ENCODE measurements around the gene OR14J1. TPM values are rescaled to one million over a fixed set of nuclear protein-coding genes. Genes with fewer than 3 reads are reported as not detected.

Gene OR14J1
- total RNA-seq, 2 experiments from 2014 or later, result not detected

DNA sequence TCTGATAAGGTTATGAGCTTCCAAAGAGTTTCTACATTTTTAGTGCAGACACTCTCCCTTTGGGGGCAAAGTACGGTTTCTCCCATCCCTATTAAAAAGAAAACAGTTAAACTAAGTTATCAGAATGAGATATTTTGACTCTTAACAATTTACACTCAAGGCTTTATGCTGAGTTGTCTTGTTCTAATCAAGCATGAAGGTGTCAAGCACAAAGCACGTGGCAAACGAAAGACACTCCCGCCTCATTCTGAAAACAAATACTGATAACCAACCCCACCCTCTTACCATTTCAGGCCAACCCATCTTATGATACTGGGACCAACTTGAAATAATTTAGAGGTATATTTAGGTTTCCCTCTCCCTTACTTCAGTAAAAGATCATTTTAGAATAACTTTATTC lies 24.3 kb downstream of the OR14J1 start:
- no peaks in the 10 kb centered on the region for H3K4me1 ChIP-seq (ENCODE audit: insufficient read depth, low read length)
- Mint-ChIP-seq H3K27me3 (peaks cover 51% of the 10 kb centered on the region), H3K36me3 (ENCODE audit: low read depth) (no peaks in the 10 kb centered on the region), H3K4me3 (no peak overlapping the region), H3K27ac (no peak overlapping the region), H3K9me3 (no peaks in the 10 kb centered on the region), H3K4me1 (ENCODE audit: low read depth) (no peaks in the 10 kb centered on the region)
- intact Hi-C loops (cut with DNase I, micrococcal nuclease), result no loop called here
- H3K36me3 ChIP-seq (ENCODE audit: insufficient read depth, low read length), result no peaks in the 10 kb centered on the region
- ATAC-seq (ENCODE audit: poor library complexity) (no peak), DNase-seq (no peak)
- no peaks in the 10 kb centered on the region for H3K9me3 ChIP-seq (ENCODE audit: control insufficient read depth in 1 of 2, insufficient read depth in 1 of 2, low read length in 2 of 2)
- CTCF ChIA-PET, result no interaction called here
- POLR2A ChIA-PET, result no interaction called here
- TF ChIP-seq, protein P1, sequence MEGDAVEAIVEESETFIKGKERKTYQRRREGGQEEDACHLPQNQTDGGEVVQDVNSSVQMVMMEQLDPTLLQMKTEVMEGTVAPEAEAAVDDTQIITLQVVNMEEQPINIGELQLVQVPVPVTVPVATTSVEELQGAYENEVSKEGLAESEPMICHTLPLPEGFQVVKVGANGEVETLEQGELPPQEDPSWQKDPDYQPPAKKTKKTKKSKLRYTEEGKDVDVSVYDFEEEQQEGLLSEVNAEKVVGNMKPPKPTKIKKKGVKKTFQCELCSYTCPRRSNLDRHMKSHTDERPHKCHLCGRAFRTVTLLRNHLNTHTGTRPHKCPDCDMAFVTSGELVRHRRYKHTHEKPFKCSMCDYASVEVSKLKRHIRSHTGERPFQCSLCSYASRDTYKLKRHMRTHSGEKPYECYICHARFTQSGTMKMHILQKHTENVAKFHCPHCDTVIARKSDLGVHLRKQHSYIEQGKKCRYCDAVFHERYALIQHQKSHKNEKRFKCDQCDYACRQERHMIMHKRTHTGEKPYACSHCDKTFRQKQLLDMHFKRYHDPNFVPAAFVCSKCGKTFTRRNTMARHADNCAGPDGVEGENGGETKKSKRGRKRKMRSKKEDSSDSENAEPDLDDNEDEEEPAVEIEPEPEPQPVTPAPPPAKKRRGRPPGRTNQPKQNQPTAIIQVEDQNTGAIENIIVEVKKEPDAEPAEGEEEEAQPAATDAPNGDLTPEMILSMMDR (IDR thresholded peaks at IDR 0.05), result no peak
- no peak overlapping the region for H3K27ac ChIP-seq (ENCODE audit: low read depth in 1 of 2, low read length in 2 of 2)
- no peak overlapping the region for H3K4me3 ChIP-seq (ENCODE audit: low read length)
- peaks cover 0 to 24% of the 10 kb centered on the region in 2 experiments for H3K27me3 ChIP-seq (ENCODE audit: control insufficient read depth in 1 of 2, insufficient read depth in 2 of 2, low read length in 2 of 2)

DNA sequence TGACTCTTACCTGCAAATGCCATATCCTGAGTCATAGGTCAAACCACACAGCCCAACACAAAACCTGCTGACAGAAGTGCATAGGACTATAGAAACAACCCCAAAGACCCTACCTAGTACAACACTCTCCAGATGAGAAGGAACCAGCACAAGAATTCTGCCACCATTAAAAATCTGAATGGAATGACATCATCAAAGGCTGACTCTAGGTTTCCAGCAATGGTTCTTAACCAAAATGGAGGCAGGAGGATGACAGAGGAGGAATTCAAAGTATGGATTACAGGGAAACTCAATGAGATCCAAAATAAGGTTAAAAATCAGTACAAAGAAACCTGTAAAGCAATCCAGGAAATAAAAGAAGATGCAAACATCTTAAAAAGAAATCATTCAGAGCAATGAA lies 31.2 kb downstream of the OR14J1 start:
- Mint-ChIP-seq H3K4me1 (ENCODE audit: low read depth) (no peaks in the 10 kb centered on the region), H3K36me3 (ENCODE audit: low read depth) (no peaks in the 10 kb centered on the region), H3K27ac (no peak overlapping the region), H3K4me3 (no peak overlapping the region), H3K27me3 (peaks cover 73% of the 10 kb centered on the region), H3K9me3 (peaks cover 2% of the 10 kb centered on the region)
- POLR2A ChIA-PET, result no interaction called here
- intact Hi-C loops (cut with DNase I, micrococcal nuclease), result no loop called here
- no peak overlapping the region for H3K4me3 ChIP-seq (ENCODE audit: low read length)
- ATAC-seq (ENCODE audit: poor library complexity), result no peak
- TF ChIP-seq, protein P1 (IDR thresholded peaks at IDR 0.05), result no peak
- DNase-seq, result no peak
- CTCF ChIA-PET, result no interaction called here
- H3K27ac ChIP-seq (ENCODE audit: low read depth in 1 of 2, low read length in 2 of 2), result no peak overlapping the region
- H3K9me3 ChIP-seq (ENCODE audit: control insufficient read depth in 1 of 2, insufficient read depth in 1 of 2, low read length in 2 of 2), result no peaks in the 10 kb centered on the region
- no peaks in the 10 kb centered on the region for H3K36me3 ChIP-seq (ENCODE audit: insufficient read depth, low read length)
- H3K27me3 ChIP-seq (ENCODE audit: control insufficient read depth in 1 of 2, insufficient read depth in 2 of 2, low read length in 2 of 2), result peaks cover 10 to 23% of the 10 kb centered on the region in 2 experiments
- H3K4me1 ChIP-seq (ENCODE audit: insufficient read depth, low read length), result no peaks in the 10 kb centered on the region

DNA sequence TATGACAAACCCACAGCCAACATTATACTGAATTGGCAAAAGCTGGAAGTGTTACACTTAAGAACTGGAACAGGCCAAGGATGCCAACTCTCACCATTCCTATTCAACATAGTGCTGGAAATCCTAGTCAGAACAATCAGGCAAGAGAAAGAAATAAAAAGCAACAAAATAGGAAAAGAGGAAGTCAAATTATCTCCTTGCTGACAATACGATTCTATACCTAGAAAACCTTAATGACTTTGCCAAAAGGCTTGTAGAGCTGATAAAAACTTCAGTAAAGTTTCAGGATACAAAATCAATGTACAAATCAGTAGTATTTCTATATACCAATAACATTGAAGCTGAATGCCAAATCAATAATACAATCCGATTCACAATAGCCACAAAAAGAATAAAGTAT lies 34.8 kb downstream of the OR14J1 start:
- TF ChIP-seq, protein P1 (IDR thresholded peaks at IDR 0.05), result no peak
- Histone ChIP-seq H3K27ac (ENCODE audit: low read depth in 1 of 2, low read length in 2 of 2) (no peak overlapping the region), H3K27me3 (ENCODE audit: control insufficient read depth in 1 of 2, insufficient read depth in 2 of 2, low read length in 2 of 2) (peaks cover 10 to 16% of the 10 kb centered on the region in 2 experiments), H3K36me3 (ENCODE audit: insufficient read depth, low read length) (no peaks in the 10 kb centered on the region), H3K4me3 (ENCODE audit: low read length) (no peak overlapping the region), H3K9me3 (ENCODE audit: control insufficient read depth in 1 of 2, insufficient read depth in 1 of 2, low read length in 2 of 2) (no peaks in the 10 kb centered on the region), H3K4me1 (ENCODE audit: insufficient read depth, low read length) (no peaks in the 10 kb centered on the region)
- H3K4me1 Mint-ChIP-seq (ENCODE audit: low read depth), result no peaks in the 10 kb centered on the region
- intact Hi-C loops (cut with DNase I, micrococcal nuclease), result no loop called here
- no peak for DNase-seq
- H3K27ac Mint-ChIP-seq, result no peak overlapping the region
- peaks cover 77% of the 10 kb centered on the region for H3K27me3 Mint-ChIP-seq
- H3K4me3 Mint-ChIP-seq, result no peak overlapping the region
- H3K9me3 Mint-ChIP-seq, result peaks cover 2% of the 10 kb centered on the region
- no peak for ATAC-seq (ENCODE audit: poor library complexity)
- ChIA-PET POLR2A (no interaction called here), CTCF (no interaction called here)
- no peaks in the 10 kb centered on the region for H3K36me3 Mint-ChIP-seq (ENCODE audit: low read depth)

Measured in CD4-positive, alpha-beta T cell (primary cell).